Endothelial cell of umbilical vein (primary cell): ENCODE data around the gene NUB1.

Source experiments
- CTCF ChIP-seq, 2 donors: IDR thresholded peaks; 1 replicate in 1 of 2; 2 replicates in 1 of 2; pipeline ENCODE4 v1.5.1; 2011; ENCODE audit warnings: low read length in 2 of 2, mild to moderate bottlenecking in 2 of 2, moderate library complexity in 2 of 2, control low read depth in 1 of 2, inconsistent platforms in 1 of 2, low read depth in 1 of 2; ENCODE audit not compliant: insufficient read depth in 1 of 2; ENCODE audit errors: extremely low read depth in 1 of 2
- MAX ChIP-seq: IDR thresholded peaks from 2 replicates; pipeline ENCODE4 v1.6.1; 2011; ENCODE audit not compliant: insufficient read depth, insufficient read length
- POLR2A ChIP-seq: IDR thresholded peaks from 2 replicates; pipeline ENCODE4 v1.6.1; 2012; ENCODE audit warnings: low read depth, mild to moderate bottlenecking, control low read depth, low read length
- POLR2AphosphoS5 ChIP-seq: IDR thresholded peaks from 2 replicates; pipeline ENCODE4 v1.6.1; 2012; ENCODE audit warnings: low read depth, mild to moderate bottlenecking, control low read depth, low read length, moderate library complexity; ENCODE audit not compliant: insufficient read depth

DNA sequence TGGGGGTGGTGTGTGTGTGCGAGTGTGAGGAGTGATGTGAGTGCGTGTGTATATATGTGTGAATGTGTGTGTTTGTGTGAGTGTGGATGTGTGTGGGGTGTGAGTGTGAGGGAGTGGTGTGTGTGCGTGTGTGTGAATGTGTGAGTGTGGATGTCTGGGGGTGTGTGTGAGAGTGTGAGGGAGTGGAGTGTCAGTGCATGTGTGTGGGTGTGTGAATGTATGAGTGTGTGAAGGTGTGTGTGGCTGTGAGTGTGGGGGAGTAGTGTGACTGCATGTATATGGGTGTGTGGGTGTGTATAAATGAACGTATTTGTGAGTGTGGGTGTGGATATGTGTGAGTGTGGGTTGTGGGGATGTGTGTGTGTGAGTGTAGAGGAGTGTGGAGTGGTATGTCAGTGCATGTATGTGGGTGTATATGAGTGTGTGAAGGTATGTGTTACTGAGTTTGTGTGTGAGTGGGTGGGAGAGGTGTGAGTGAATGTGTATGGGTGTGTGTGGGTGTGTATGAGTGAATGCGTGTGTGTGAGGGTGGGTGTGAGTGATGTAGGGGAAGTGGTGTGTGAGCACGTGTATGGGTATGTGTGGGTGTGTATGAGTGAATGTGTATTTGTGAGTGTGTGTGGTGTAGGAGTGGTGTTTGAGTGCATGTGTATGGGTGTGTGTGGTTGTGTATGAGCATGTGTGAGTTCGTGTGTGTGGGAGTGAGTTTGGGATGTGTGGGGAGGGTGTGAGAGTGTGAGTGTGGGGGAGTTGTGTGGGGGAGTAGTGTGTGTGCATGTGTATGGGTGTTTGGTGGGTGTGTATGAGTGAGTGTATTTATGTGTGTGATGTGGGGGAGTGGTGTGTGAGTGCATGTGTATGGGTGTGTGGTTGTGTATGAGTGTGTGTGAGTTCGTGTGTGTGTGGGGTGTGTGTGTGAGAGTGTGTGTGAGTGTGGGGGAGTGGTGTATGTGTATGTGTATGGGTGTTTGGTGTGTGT is 28.5 kb upstream of the NUB1 start:
- TF ChIP-seq POLR2AphosphoS5 (no peak), CTCF (IDR thresholded peaks at IDR 0.05; ENCODE audit: extremely low read depth in 1 of 2, insufficient read depth in 1 of 2, low read depth in 1 of 2, low read length in 2 of 2) (no peak), POLR2A (no peak), MAX (no peak)
